RWPE1 (cell line): ENCODE measurements around the gene TSPAN15.

Experiments used
- CTCF ChIA-PET: fragments of 350-600 bp; sonication (Branson Sonifier 250); formaldehyde crosslinking; extraction: SDS; loops from one replicate; lab custom pipeline; 2021; lab: Yijun Ruan, JAX
- POLR2A ChIA-PET: fragments of 400-600 bp; formaldehyde crosslinking; extraction: SDS; loops from one replicate; lab custom pipeline; 2020; ENCODE audit warnings: antibody characterized with exemption; ENCODE audit not compliant: low non-redundant PET; lab: Yijun Ruan, JAX
- DNase-seq: peaks from one replicate; pipeline ENCODE4 v3.0.0; 2012; ENCODE audit warnings: low spot score
- H3K27ac ChIP-seq: fragments of 450-650 bp; 2 replicates; pipeline ENCODE4 v1.5.1; 2017
- CTCF ChIP-seq: fragments of 450-650 bp; conservative IDR thresholded peaks from 2 replicates; pipeline ENCODE4 v1.5.1; 2017; ENCODE audit warnings: low read depth, mild to moderate bottlenecking

TSPAN15 gene

GRCh38 chr10:69460576-69461242 lies 9.4 kb downstream of the TSPAN15 start:
- ChIA-PET CTCF (no interaction called here), POLR2A (no interaction called here)
- TF ChIP-seq CTCF: no peak
- no peak overlapping the region for H3K27ac ChIP-seq
- no peak for DNase-seq

GRCh38 chr10:69461243-69462025 lies 10.2 kb downstream of the TSPAN15 start:
- TF ChIP-seq CTCF: no peak
- CTCF ChIA-PET: no interaction called here
- DNase-seq: no peak
- POLR2A ChIA-PET: no interaction called here
- H3K27ac ChIP-seq: no peak overlapping the region

DNA sequence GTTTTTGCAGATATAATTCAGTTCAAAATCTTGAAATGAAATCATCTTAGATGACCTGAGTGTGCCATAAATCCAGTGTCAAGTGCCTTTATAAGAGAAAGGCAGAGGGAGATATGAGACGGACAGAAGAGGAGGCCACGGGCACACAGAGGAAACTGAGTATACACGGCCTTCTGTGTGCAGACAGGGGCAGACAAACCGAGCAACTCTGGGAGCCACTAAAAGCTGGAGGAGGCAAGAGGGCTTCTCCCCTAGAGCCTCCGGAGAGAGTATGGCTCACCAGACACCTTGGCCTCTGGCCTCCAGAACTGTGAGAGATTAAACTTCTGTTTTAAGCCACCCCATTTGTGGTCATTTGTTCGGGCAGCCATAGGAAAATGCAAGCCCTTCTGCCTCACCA lies 12.6 kb downstream of the TSPAN15 start:
- ChIA-PET POLR2A (interaction anchor here (0.7 kb wide), 1 partner anchor 178 kb away, joined by 5 read pairs; no protein-coding TSS in a partner anchor), CTCF (no interaction called here)
- DNase-seq: no peak
- TF ChIP-seq CTCF: no peak
- H3K27ac ChIP-seq: no peak overlapping the region

DNA sequence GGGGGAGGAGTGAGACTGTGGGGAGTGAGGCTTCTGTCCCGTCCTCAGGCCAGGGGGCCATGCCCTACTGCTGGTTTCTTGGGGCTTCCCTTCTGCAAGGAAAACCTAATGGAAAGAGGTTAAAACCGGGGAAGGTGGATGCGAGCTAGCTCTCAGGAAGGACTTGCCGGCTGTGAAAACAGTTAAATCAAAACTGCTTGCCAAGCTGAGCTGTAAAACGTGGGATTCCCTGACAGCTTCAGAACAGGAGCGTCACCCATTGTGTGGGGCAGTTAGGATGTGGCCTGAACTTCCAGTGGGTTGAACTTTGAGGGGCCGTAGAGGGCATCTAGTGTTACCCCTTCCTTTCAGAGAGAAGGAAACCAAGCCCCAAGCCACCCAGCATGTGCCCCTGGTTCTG lies 13.1 kb downstream of the TSPAN15 start:
- ChIA-PET POLR2A (interaction anchor here (0.7 kb wide), 1 partner anchor 178 kb away, joined by 5 read pairs; no protein-coding TSS in a partner anchor), CTCF (no interaction called here)
- DNase-seq: no peak
- H3K27ac ChIP-seq: no peak overlapping the region
- no peak for TF ChIP-seq CTCF

DNA sequence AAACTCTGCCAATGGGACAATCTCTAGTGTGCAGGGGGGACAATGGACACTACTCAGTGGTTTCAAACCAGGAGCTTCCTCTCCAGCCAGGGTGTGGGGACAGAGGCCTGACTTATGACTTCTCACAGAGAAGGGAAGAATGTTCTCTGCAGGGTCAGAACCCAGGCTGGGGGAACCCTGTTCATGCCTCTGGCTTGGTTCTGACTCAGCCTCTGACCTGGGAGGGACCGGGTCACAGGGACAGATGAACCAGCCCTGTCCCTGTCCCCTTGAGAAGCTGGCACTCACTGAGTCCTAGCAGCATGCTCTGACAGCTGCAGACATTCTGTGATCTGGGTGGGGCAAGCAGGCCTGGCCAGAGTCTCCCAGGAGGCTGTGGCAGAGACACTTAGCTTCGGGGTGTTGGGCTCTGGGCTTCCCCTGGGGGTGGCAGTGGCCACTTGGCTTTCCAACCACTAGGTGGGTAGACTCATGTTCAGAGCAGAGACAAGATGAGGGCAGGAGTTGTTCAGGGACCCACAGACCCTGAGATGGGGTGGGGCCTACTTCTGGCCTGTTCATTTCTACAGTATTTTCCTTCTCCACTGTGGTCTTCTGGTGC lies 13.6 kb downstream of the TSPAN15 start:
- ChIA-PET CTCF (interaction anchor here (0.5 to 0.8 kb wide), 3 partner anchors 13 to 971 kb away, joined by 3 to 4 read pairs (median 3); partner anchors contain the start of gene TSPAN15), POLR2A (no interaction called here)
- no peak overlapping the region for H3K27ac ChIP-seq
- TF ChIP-seq CTCF: no peak
- no peak for DNase-seq

- ChIA-PET CTCF (interaction anchor here (0.5 to 0.8 kb wide), 5 partner anchors 14 to 970 kb away, joined by 3 to 4 read pairs (median 3); partner anchors contain the start of gene TSPAN15), POLR2A (no interaction called here)
- no peak for DNase-seq
- TF ChIP-seq CTCF: no peak
- H3K27ac ChIP-seq: no peak overlapping the region
These were observed 14.3 kb downstream of the TSPAN15 start for GRCh38 chr10:69465457-69466157.
